GM18873 (cell line): Measurements from ENCODE around the gene ZNF599.
A peak's percentile ranks its signal among the peaks of the same experiment; 100 is the strongest.

Experiments used
- ATAC-seq: cut with Tn5 transposase; IDR thresholded peaks from one replicate; pipeline ENCODE4 v1.9.1; 2021; ENCODE audit warnings: mild to moderate bottlenecking, moderate library complexity, moderate number of reproducible peaks; ENCODE audit not compliant: unreplicated experiment, low FRiP score

ZNF599 gene

DNA sequence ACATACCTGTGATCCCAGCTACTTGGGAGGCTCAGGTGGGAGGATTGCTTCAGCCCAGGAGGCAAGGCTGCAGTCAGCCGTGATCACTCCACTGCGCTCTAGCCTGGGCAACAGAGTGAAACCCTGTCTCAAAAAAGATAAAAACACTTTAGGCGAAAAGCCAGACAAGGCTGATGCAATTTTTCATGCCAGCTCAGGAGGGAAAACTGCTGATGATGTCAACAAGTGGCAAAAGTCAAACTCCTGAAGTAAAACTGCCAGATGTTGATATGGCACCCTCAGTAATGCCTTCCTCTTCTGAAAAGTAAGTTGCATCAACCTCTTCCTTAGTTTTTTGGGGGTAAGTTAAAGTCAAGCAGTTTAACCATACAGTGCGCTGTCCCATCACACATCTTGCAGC is 15.6 kb downstream of the ZNF599 start:
- ATAC-seq = no peak

DNA sequence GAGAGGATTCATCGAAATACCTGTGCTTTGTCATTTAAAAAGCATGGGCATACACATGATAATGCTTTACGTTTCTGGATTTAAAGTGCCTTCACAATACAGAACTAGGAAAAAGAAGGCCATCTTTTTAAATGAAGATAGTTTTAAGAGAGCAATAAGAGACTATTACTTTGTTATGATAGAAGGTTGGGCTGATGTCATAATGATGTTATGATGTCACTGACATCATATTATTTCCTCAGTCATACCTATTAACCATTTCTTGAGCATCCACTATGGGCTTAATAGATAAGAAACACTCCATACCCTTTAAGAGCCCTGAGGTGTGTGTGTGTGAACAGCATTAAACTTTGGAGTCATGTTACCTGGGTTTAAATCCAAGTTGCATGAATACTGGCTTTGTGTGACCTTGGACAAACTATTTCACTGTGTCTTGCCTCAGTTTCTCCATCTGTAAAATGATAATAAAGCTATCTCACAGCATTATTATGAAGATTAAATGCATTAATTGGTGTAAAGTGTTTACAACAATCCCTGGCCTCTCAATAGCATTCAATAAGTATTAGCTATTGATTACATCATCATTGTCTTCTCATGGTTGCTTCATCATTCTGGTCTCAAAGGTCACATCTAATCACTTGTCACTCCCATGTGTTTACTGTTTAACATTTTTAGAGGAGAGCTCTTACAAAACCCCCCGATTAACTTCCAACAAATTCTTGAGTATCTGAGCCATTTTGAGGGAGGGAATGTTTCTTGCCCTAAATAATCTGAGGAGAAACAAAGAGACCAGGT is 27.9 kb downstream of the ZNF599 start:
- ATAC-seq = no peak

DNA sequence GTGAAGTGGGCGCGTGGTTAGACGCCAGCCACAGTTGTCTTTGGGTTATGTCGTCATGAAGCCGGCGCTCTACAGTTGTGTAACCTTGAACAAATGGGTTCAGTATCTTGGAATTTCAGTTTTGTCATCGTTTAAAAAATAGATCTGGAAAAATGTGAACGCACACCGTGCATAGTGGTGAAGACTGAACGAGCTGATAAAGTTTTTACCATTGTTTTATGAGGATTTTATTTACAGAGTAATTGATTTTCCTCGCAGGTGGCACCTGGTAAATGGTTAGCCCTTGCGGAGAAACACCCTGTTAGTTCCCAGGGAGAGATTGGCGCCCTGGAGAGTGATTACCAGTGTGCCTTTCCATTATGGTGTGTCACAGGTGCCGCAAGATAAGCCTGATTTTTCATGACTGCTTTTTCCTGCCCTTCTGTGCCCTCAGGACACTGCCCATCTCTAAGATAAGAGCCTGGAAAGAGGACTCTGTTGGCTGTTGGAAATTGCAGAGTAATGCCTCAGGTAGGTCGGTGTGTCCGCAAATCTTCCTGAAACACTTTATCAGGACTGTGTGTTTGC is 38.4 kb downstream of the ZNF599 start:
- no peak for ATAC-seq

DNA sequence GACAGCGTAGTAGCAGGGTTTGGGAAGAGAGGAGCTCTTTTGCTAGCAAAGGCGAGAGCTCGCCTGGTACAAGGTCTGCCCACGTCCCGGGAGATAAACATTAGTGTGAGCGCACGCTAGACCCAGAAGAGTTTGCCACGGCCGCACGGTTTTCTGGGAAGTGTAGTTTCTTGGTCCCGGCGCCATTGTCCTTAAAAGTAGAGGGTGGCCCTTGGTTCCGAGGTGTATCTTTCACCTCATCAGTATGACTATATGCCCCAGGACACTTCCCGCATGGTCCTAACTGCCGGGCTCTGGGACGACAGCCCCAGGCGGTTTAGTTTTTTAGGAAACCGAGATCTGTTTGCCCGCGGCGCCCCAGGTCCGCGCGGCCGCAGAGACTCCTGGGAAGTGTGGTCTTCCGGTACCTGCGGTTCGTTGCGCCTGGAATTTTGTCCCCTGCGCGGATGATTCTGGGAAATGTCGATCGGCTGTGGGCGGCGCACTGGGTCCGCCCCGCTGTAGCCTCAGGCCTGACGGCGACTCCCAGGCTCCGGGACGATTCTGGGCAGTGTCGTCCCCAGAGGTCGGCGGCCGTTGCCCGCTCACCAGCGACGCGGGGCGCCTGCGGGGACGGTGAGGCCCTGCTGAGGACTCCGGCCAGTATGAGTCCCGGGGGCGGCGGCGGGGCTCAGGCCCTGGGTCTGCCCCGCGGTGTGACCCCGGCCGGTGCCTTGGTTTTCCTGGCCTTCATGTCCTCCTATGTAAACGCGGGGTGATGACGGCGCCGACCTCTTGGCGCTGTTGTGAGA is 39.1 kb downstream of the ZNF599 start, which contains the start of gene ZNF181:
ZNF181 (plus strand) TSS at position 498 of the 791 bp plus-strand sequence. CDS start 795 bp downstream, outside the sequence.
- ATAC-seq = peak; percentile 71

DNA sequence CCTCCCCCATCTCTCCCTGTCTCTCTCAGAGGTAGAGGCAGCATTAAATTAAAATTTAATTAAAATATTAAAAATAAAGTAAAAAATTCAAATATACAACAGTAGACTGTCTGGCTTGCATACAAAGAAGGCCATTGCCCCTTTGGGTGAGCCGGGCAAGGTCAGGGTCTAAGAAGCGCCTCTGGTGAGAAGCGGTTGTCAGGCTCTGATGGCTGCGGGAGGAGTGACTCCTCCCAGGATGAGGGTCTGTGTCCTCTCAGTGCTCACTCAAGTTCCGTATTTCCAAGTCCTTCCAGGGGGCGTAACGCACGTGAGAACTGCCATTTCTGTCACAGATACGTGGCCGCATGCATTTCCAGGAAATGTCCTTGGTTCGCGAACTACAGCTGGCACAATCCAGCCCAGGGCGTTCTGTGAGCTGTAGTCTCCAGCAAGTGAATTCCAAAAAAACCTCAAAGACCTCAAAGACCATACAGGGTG is 39.7 kb downstream of the ZNF599 start:
- peak; percentile 12 for ATAC-seq

DNA sequence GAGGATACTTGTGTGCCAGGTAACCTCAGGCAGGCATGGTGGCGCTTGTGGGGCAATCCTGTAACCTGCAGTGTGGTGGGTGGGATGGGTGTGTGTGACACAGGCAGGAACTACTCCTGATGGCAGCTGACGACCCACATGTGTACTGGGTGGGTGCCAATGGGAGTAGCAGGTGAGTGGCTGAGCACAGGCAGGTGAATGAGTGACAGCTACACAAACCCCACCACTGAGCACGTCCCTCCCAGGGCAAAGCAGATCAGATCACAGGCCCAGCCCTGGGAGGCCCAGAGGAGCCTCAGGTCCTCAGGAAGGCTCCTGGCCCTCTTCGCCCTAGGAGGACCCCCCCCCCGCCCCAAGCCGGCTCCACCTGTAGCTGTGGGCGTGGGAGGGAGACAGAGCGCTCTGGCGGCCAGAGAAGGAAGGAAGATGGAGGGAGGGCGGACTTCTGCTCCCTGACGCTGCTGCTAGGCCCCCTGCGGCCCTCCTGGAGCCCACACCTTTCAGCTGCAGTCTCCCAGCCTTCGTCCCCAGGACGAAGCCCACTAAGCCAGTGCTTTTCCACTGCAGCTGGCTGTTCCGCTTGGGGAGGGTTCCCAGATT is 40.3 kb downstream of the ZNF599 start:
- ATAC-seq = no peak

DNA sequence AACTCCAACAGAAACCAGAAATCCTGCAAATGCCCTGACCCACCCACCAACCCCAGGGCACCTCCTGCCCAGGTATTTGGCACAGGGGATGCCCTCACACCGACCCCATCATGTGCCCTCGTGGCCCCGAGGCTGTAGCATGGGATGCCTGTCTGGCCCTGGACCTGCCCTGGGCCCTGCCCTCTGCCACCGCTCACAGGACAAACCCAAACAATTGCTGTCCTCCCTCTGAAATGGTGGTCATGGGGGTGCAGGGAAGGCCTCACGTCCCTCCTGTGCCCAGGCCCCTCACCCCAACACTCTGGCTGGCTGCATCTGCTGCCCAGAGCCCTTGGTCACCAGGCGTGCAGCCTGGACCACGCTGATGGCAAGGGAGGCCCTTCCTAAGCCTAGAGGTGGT is 41.1 kb downstream of the ZNF599 start:
- no peak for ATAC-seq

DNA sequence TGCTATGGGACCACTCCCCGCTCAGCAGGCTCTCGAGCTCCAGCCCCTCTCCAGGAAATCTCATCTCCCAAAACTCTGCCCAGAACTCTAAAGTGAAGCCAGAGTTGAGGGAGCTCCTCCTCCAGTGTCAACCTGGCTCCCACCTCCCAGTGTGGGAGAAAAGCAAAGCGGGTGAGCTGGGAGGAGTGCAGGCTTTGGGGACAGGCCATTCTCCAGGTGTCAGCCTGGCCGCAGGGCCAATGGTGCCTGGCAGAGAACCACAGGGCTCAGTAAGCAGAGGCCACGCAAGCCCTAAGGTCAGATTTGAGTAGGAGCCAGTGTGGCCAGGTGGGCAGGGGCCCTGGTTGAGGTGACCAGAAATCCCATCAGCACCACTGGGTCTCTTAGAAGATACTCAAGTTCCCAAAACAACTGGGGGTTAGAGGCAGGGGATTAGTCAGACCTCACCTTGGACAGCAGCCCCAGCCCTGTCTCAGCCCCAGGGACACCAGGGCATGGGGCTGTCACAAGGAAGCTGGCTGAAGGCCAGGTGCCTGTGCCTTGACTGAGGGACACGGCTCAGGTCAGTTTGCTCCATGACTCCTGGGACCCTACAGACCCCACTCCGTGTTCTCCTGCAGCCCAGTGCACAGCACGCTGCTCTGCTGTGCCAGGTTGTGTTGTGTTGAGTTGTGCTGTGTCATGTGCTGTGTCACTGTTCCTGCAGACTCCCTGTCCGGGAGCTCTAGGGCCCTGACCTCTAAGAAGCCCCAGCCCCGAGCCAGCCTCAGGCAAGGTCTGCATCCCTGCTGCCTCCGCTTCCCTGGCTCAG is 41.8 kb downstream of the ZNF599 start:
- ATAC-seq = no peak

DNA sequence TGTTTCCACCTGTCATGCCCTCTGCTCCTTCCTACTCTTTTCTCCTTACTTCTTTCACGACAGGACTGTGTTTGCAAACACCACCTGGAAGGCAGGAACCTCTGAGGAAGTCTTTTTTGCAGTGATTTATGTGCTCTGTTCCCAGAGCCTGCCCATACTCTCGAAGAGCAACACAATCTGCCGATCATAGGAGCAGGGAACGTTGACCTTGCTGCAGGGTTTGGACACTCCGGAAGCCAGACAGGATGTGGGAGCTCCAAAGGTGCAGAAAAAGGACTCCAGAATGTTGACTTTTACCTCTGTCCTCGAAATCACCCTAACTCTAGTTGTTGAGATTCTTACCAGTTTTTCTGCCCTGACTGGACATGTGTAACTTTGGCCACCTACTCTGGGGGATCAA is 47.6 kb downstream of the ZNF599 start:
- ATAC-seq = no peak

DNA sequence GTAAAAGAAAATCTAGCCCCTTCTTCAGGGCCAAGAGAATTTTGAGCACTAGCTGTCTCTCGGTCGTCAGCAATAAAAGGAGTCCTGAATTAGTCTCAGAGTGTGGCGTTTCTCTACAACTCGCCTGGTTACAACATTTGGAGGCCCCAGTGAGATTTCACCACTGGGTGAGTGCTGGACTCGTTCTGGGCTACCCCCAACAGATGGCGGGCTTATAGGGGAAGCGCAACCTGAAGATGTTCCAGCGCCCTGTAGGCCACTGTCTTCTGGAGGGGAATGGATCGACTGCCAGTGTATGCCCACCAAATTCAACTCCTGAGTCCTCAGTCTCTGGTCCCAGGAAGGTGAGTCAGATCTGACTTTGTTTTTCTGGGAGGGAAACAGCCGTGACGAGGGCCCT is 50.7 kb downstream of the ZNF599 start:
- ATAC-seq = no peak

DNA sequence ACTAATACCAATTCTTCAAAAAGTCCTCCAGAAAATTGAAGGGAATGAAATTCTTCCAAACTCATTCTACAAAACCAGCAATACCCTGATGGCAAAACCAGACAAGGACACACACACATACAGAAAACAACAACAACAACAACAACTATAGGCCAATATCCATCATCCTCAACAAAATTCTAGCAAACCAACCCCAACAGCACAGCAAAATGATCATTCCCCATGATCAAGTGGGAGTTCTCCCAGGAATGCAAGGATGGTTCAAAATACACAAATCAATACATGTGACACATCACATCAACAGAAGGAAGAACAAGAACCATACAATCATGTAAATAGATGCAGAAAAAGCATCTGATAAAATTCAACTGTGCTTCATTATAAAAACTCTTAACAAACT is 57.7 kb downstream of the ZNF599 start:
- no peak for ATAC-seq

DNA sequence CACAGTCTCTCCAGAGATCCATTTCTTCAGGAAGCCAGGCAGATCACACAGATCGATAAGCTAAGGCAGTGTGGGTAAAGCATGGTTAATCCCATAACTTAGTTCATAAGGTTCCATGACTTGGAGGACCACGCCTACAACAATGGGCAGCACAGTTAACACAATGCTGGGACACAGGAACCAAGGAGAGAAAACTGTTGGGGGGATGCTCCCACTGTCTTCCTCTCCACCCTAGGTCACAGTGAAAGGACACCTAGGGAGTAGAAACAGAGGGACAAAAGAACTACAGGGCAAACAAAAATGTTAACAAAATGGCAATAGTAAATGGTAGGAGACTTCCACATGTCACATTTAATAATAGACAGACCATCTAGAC is 59.8 kb downstream of the ZNF599 start:
- ATAC-seq = no peak

DNA sequence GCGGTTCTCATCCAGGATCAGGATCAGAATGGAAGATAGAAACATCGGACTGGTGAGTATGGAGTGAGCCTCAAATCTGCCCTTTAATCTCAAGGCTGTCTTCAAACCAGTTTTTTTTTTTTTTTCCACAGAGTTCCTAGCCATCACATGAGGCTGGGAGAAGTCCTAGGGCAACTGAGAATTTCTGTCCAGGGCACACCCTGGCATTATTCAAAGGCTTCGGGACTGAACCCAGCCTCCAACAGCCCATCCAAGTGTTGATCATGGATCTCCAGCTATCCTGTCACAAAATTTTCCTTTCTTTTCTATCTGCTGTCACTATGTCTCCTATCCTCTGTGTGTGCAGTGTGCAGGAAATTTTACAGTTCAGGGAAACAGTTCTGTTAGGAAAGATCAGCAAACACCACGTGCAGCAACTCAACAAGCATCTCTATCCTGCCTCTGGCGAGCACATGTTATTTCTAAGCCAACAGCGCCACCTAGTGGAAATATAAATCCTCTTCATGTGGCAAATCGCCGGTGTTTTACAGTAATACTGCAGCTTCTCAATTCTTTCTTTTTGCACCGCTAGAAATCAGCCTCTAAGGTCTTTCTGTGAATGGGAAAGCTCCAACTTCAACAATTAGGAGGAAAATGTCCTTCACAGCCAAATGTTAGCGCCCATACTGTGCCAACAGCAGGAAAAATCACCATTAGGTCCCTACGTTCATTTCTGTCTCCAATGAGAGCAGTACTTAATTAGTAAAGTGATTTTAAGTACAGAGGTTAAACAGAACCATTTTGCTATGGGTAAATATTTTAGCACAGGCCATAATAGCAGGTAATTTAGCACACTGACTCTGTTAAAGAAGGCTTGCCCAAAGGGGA is 60.4 kb downstream of the ZNF599 start:
- ATAC-seq = no peak

DNA sequence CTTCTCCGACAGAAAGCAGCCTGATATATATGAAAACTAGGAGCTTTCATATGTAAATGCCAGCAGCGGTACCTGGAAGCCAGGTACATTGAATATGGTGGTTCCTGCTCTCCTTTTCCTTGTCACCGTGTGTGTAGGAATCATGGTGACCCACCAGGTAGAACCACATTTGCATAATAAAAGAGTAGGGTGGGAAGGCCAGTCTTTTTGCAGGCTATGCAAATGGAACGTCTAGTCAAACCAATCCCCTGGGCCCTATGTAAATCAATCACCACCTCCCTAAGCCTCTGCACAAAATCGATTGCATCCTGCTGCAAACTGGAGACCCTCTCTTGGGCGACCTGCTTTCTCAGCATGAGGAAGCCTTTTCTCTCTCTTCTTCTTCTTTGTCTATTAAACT is 61.1 kb downstream of the ZNF599 start:
- ATAC-seq = no peak
